MCF 10A (cell line): ENCODE measurements around the gene CEBPA. TPM values are rescaled to one million over a fixed set of nuclear protein-coding genes. Genes with fewer than 3 reads are reported as not detected.

Experiments used
- BruUV-seq: library from RNA; stranded (reverse); fragments of 400-500 nt; replicated peaks from 2 replicates; lab custom pipeline; 2021; lab: Mats Ljungman, UMichigan
- CTCF ChIA-PET: fragments of 300-600 bp; sonication (Branson Sonifier 250); formaldehyde crosslinking; extraction: SDS; loops from one replicate; lab custom pipeline; 2021; ENCODE audit warnings: antibody characterized with exemption, inconsistent platforms; lab: Yijun Ruan, JAX
- POLR2A ChIA-PET: fragments of 300-600, 350-650 bp; sonication (Branson Sonifier 250); formaldehyde crosslinking; extraction: SDS; loops from one replicate; lab custom pipeline; 2020; ENCODE audit warnings: antibody characterized with exemption, inconsistent platforms; lab: Yijun Ruan, JAX
- DNase-seq: peaks from one replicate; pipeline ENCODE4 v3.0.0-alpha.2; 2018; ENCODE audit not compliant: unreplicated experiment
- H3K27ac Mint-ChIP-seq: one replicate; pipeline ENCODE4 v1.8.0; 2022; ENCODE audit warnings: mild to moderate bottlenecking, low read depth, mixed read lengths; ENCODE audit not compliant: unreplicated experiment
- H3K27me3 Mint-ChIP-seq: one replicate; pipeline ENCODE4 v1.8.0; 2022; ENCODE audit warnings: mixed read lengths; ENCODE audit not compliant: insufficient read depth, unreplicated experiment
- H3K36me3 Mint-ChIP-seq: one replicate; pipeline ENCODE4 v1.8.0; 2022; ENCODE audit warnings: mild to moderate bottlenecking, moderate library complexity, mixed read lengths; ENCODE audit not compliant: insufficient read depth, unreplicated experiment
- H3K4me1 Mint-ChIP-seq: one replicate; pipeline ENCODE4 v1.8.0; 2022; ENCODE audit warnings: mixed read lengths; ENCODE audit not compliant: insufficient read depth, unreplicated experiment
- H3K4me3 Mint-ChIP-seq: one replicate; pipeline ENCODE4 v1.8.0; 2022; ENCODE audit warnings: mild to moderate bottlenecking, moderate library complexity, mixed read lengths; ENCODE audit not compliant: unreplicated experiment
- H3K9me3 Mint-ChIP-seq: one replicate; pipeline ENCODE4 v1.8.0; 2022; ENCODE audit warnings: mixed read lengths; ENCODE audit not compliant: unreplicated experiment
- intact Hi-C: fragments of 100-400 bp; cut with micrococcal nuclease; formaldehyde crosslinking; loops from 2 replicates; pipeline ENCODE4 v1.14.1; 2022
- total RNA-seq: library from RNA; stranded (reverse); gene quantifications from 2 replicates; pipeline ENCODE4 v1.2.3, GENCODE V29; 2022
- TF ChIP-seq, protein P1 (sequence below): fragments of 200-600 bp; IDR thresholded peaks from one replicate; pipeline ENCODE4 v1.8.0; 2022; ENCODE audit warnings: antibody characterized with exemption, mild to moderate bottlenecking; ENCODE audit not compliant: unreplicated experiment

CEBPA gene
- total RNA-seq, 1 experiment from 2014 or later = 4.7 TPM

DNA sequence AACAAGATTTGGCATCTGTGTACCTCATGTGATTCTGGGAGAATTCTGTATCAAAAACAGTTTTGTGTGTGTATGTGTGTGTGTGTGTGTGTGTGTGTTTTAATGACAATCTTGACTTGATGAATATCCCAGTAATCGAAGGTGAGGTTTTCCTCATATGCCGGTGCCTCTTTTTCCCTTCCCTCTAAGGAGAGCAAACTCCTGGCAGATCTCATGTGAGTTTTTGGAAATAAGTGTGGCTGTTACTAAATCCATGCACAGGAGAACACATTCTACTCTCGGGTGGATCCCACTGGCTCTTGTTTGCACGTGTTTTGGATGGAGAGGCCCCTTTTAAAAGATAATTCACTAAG, 42.2 kb upstream of the CEBPA start:
- Mint-ChIP-seq H3K27ac (no peak overlapping the region), H3K27me3 (no peaks in the 10 kb centered on the region), H3K4me1 (peaks cover 14% of the 10 kb centered on the region), H3K36me3 (peaks cover 6% of the 10 kb centered on the region), H3K4me3 (no peak overlapping the region), H3K9me3 (no peaks in the 10 kb centered on the region)
- BruUV-seq = no TSS peak
- TF ChIP-seq, protein P1, sequence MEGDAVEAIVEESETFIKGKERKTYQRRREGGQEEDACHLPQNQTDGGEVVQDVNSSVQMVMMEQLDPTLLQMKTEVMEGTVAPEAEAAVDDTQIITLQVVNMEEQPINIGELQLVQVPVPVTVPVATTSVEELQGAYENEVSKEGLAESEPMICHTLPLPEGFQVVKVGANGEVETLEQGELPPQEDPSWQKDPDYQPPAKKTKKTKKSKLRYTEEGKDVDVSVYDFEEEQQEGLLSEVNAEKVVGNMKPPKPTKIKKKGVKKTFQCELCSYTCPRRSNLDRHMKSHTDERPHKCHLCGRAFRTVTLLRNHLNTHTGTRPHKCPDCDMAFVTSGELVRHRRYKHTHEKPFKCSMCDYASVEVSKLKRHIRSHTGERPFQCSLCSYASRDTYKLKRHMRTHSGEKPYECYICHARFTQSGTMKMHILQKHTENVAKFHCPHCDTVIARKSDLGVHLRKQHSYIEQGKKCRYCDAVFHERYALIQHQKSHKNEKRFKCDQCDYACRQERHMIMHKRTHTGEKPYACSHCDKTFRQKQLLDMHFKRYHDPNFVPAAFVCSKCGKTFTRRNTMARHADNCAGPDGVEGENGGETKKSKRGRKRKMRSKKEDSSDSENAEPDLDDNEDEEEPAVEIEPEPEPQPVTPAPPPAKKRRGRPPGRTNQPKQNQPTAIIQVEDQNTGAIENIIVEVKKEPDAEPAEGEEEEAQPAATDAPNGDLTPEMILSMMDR = no peak
- ChIA-PET POLR2A (interaction anchor here (1.1 kb wide), 1 partner anchor 14 kb away, joined by 3 read pairs; no protein-coding TSS in a partner anchor), CTCF (interaction anchor here (0.8 to 1.2 kb wide), 2 partner anchors 62 to 102 kb away, joined by 3 to 5 read pairs; no protein-coding TSS in a partner anchor)
- intact Hi-C loops = no loop called here
- DNase-seq = no peak

DNA sequence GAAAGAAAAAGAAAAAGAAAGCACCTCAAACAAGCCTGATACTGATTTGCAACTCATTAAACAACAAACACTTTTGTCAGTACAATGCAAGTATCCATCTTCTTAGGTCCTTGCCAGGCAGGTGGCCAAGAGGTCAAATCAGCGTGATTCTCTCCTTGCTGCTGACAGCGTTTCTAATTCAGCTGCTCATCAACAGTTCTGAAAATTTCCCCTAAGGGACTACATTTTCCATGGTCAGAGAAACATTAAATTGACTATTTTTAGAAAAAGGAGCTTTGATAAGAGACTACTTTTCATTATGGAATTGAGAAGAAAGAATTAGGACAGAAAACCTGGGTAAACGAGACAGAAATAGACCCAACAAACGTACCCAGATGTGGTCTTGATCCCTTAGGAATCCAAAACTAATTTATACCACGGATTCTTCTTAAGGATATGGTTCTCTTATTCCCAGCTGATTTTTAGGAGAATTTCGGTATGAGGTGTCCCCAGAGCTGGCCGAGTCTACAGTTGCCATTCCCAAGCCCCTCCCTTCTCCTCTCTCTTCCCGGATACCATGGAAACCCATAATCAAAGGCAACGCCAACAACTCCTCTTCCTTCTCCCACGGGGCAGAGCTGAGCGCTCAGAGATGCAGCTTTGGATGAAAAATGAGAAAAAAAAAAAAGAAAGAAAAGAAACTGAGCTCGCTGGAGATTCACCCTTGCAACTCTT, 41.7 kb upstream of the CEBPA start:
- Mint-ChIP-seq H3K27ac (no peak overlapping the region), H3K4me1 (peaks cover 19% of the 10 kb centered on the region), H3K9me3 (no peaks in the 10 kb centered on the region), H3K27me3 (no peaks in the 10 kb centered on the region), H3K4me3 (no peak overlapping the region), H3K36me3 (peaks cover 6% of the 10 kb centered on the region)
- DNase-seq = no peak
- no TSS peak for BruUV-seq
- intact Hi-C loops = no loop called here
- ChIA-PET CTCF (interaction anchor here (0.8 to 1.2 kb wide), 2 partner anchors 62 to 102 kb away, joined by 3 to 5 read pairs; no protein-coding TSS in a partner anchor), POLR2A (interaction anchor here (0.7 to 1.1 kb wide), 2 partner anchors 13 to 15 kb away, joined by 3 read pairs; no protein-coding TSS in a partner anchor)
- TF ChIP-seq, protein P1 = no peak

DNA sequence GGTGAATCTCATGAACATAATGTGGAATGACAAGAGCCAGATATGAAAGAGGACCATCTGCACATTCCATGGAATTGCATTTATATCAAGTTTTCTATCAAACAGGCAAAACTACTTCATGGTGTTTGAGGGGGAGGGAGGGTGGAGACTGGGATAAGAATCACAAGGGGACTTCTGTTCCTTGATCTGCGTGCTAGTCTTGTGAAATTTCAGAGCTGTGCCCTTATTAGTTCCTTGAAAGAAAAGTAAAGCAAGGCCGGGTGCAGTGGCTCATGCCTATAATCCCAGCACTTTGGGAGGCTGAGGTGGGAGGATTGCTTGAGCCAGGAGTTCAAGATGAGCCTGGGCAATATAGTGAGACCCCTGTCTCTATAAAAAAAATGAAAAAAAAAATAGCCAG, 41.0 kb upstream of the CEBPA start:
- Mint-ChIP-seq H3K4me1 (peaks cover 13% of the 10 kb centered on the region), H3K36me3 (peaks cover 6% of the 10 kb centered on the region), H3K27ac (no peak overlapping the region), H3K27me3 (no peaks in the 10 kb centered on the region), H3K9me3 (no peaks in the 10 kb centered on the region), H3K4me3 (no peak overlapping the region)
- TF ChIP-seq, protein P1 = no peak
- intact Hi-C loops = no loop called here
- no peak for DNase-seq
- ChIA-PET POLR2A (interaction anchor here (0.7 to 1.1 kb wide), 2 partner anchors 13 to 14 kb away, joined by 3 read pairs; no protein-coding TSS in a partner anchor), CTCF (interaction anchor here (0.6 to 1.2 kb wide), 2 partner anchors 30 to 101 kb away, joined by 3 to 5 read pairs; partner anchors contain the start of gene CEBPG)
- no TSS peak for BruUV-seq

DNA sequence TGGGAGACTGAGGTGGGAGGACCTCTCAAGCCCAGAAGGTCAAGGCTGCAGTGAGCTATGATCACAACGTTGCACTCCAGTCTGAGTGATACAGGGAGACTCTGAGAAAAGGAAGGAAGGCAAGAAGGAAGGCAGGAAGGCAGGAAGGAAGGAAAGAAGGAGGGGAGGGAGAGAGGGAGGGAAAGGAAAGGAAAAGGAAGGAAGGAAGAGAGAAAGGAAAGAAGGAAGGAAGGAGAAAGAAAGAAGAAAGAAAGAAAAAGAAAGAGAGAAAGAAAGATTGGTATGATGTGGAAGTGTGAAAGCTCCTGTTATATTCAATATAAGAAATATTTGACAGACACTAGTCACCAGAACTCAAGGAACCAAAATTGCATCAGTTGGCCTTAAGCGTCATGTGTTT, 38.7 kb upstream of the CEBPA start:
- intact Hi-C loops = no loop called here
- DNase-seq = no peak
- no peak overlapping the region for H3K27ac Mint-ChIP-seq
- TF ChIP-seq, protein P1 = no peak
- ChIA-PET POLR2A (interaction anchor here (0.7 to 3.2 kb wide), 4 partner anchors 8 to 875 kb away, joined by 3 to 21 read pairs (median 4); partner anchors contain the start of gene CEBPG), CTCF (no interaction called here)
- H3K4me1 Mint-ChIP-seq = peaks cover 13% of the 10 kb centered on the region
- H3K9me3 Mint-ChIP-seq = no peaks in the 10 kb centered on the region
- H3K4me3 Mint-ChIP-seq = no peak overlapping the region
- H3K36me3 Mint-ChIP-seq = no peaks in the 10 kb centered on the region
- no peaks in the 10 kb centered on the region for H3K27me3 Mint-ChIP-seq
- no TSS peak for BruUV-seq
